Fibroblast of villous mesenchyme (primary cell): ENCODE measurements around the gene DIRAS1. TPM values are rescaled to one million over a fixed set of nuclear protein-coding genes. Genes with fewer than 3 reads are reported as not detected.
A peak's percentile ranks its signal among the peaks of the same experiment; 100 is the strongest.

ENCODE experiments used
- DNase-seq: peaks from one replicate; pipeline ENCODE4 v3.0.0-alpha.2; 2010; ENCODE audit warnings: low read depth
- H3K4me3 ChIP-seq: 2 replicates; pipeline ENCODE4 v1.5.1; 2011; ENCODE audit warnings: low read depth, mild to moderate bottlenecking, low read length
- total RNA-seq: library from RNA; depleted of rRNA; stranded (reverse); fragments of >200 nt; gene quantifications from 2 replicates; pipeline ENCODE4 v1.2.3, GENCODE V29; 2012
- TF ChIP-seq, protein P1 (sequence below): IDR thresholded peaks from 2 replicates; pipeline ENCODE4 v1.5.1; 2012; ENCODE audit warnings: low read depth, mild to moderate bottlenecking, low read length; ENCODE audit not compliant: insufficient read depth

Gene DIRAS1
- total RNA-seq, 1 donor: under 0.01 TPM

GRCh38 chr19:2711875-2712205 is 9.3 kb downstream of the DIRAS1 start:
- no peak overlapping the region for H3K4me3 ChIP-seq
- DNase-seq: no peak
- TF ChIP-seq, protein P1, sequence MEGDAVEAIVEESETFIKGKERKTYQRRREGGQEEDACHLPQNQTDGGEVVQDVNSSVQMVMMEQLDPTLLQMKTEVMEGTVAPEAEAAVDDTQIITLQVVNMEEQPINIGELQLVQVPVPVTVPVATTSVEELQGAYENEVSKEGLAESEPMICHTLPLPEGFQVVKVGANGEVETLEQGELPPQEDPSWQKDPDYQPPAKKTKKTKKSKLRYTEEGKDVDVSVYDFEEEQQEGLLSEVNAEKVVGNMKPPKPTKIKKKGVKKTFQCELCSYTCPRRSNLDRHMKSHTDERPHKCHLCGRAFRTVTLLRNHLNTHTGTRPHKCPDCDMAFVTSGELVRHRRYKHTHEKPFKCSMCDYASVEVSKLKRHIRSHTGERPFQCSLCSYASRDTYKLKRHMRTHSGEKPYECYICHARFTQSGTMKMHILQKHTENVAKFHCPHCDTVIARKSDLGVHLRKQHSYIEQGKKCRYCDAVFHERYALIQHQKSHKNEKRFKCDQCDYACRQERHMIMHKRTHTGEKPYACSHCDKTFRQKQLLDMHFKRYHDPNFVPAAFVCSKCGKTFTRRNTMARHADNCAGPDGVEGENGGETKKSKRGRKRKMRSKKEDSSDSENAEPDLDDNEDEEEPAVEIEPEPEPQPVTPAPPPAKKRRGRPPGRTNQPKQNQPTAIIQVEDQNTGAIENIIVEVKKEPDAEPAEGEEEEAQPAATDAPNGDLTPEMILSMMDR: no peak

GRCh38 chr19:2711172-2711874 is 9.8 kb downstream of the DIRAS1 start:
- TF ChIP-seq, protein P1: no peak
- peak; percentile 77 for DNase-seq
- H3K4me3 ChIP-seq: no peak overlapping the region

DNA sequence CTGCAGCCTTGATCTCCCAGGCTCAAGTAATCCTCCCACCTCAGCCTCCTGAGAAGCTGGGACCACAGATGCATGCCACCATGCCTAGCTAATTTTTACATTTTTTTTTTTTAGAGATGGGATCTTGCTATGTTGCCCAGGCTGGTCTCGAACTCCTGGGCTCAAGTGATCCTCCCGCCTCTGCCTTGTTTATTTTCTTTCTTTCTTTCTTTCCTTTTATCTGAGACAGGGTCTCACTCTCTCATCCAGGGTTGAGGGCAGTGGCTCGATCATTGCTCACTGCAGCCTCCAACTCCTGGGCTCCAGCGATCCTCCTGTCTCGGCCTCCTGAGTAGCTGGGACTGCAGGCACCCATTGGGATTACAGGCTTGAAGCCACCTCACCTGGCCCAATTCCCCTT is 14.9 kb downstream of the DIRAS1 start:
- no peak for DNase-seq
- TF ChIP-seq, protein P1: no peak
- no peak overlapping the region for H3K4me3 ChIP-seq

GRCh38 chr19:2703691-2704216 is 17.4 kb downstream of the DIRAS1 start:
- no peak overlapping the region for H3K4me3 ChIP-seq
- no peak for DNase-seq
- TF ChIP-seq, protein P1: no peak

- TF ChIP-seq, protein P1: no peak
- H3K4me3 ChIP-seq: peak overlapping the region; percentile 29
- DNase-seq: no peak
Observed at GRCh38 chr19:2703077-2703437, 18.1 kb downstream of the DIRAS1 start.

DNA sequence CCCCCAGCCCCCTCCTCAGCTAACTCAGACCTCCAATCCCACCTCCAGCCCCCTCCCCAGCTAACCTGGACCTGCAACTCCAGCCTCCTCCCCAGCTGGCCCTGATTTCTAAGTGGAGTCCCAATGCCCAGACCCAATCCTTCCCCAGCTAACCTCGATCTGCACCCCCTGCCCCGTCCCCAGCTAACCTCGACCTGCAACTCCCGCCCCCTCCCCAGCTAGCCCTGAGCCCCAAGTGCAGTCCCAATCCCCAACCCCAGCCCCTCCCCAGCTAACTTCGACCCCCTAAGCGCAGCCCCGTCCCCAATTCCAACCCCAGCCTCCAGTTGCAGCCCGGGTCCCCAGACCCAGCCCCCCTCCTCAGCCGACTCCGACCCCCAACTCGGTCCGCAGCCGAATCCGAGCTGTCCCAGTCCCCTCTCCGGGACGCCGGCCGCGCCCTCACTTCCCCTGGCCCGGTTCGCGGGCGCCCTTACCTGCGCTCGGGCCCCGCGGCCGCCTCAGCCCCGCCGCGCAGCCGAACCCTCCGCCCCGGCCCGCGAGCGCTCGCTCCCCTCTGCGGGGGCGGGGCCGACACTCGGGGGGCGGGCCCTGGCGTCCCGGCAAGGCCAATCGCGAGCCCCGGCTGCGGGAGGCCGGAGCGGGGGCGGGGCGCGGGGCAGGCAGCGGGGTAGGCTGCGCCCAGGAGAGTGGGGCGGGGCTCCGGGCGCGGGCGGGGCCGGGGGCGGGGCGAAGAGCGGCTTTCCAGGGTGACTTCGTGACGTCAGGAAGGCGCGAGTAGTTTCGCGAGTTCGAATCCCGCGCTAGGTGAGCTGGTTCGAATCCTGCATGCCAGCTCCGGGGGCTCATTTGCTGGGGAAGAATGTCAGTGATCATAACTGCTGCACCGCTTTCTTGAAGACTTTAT is 18.7 kb downstream of the DIRAS1 start, which contains the start of gene GNG7:
GNG7 (minus strand) TSS at position 525 of the 907 bp plus-strand sequence. CDS start 182,006 bp downstream, outside the sequence.
- TF ChIP-seq, protein P1: no peak
- peak; percentile 80 for DNase-seq
- peak within 1 kb of the TSS; percentile 57 for H3K4me3 ChIP-seq
